HPDE6-E6E7 (cell line): ENCODE data around the gene VPS13D.

ENCODE experiments used
- DNase-seq: peaks from one replicate; pipeline ENCODE4 v3.0.0; 2011; ENCODE audit warnings: missing footprints; ENCODE audit errors: extremely low spot score

The VPS13D gene

DNA sequence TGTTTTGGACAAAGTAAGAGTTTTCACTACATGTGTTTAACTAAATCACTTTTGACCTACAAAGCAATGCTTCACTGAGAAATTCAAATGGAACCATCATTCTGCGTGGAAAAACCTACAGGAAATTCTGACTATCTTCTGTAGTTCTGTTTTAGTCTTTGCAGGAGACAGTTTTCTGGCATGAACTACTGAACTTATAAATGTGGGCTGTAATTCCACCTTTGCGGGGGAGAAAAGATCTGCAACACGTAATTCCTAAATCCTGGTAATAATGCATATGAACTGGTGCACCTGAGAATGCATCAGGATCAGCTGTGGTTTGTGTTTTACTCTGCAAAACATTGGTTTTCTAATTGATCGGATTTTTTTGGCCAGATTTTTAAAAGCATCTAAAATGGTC lies 106.0 kb downstream of the VPS13D start:
- DNase-seq: no peak

DNA sequence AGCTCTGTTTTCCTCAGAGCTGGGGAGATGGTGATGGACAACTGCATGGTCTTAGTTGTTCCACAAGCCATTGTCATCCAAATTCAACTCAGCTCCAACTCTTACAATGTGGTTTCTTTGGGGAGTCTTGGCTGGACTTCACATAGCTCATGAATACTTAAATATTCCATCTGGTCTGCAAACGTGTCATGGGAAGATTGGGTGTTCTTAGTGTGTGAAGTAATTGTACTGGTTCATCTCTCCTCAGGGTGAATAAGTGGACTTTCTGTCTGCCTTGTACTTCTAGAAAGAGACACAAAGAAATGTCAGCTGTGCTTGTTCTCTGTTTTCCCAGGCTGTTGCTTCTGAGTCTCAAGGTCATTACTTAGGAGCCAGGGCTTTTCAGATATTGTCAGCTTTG lies 106.6 kb downstream of the VPS13D start:
- no peak for DNase-seq

DNA sequence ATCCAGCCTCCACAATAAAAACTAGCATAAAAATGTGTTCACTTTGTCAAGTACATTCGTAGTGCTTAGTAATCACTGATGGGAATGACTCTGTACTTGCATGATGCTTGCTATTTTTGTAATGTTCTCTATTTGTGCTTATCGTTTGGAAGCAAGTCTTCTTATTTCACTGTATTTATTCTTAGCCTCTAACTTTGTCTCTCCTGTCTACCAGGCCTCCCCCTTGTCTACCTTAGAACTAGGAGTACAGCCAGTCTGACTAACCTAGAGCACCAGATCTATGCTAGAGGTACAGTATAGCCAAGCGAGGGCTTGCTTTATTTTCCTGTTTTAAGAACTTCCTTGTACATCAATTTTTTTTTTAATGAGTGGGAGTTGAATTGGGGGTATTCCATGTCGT lies 108.2 kb downstream of the VPS13D start:
- DNase-seq: no peak

DNA sequence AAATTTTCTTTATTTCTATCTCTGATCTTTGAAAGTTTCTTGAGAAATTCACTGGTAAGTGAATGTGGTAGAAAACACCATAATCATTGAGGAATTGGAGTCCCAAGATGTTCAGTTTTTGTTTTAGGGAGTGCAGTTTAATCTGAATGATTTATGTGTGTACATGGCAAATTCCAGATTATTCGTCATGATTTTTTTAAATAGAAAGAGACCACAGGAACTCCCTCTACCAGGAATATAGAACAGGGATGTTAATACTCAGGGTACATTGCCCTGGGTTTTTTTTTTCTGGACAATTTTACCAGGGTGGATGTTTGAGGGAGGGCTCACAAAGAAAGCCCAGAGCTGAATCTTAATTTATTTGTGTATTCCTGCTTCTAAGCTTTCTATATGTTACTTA lies 109.0 kb downstream of the VPS13D start:
- DNase-seq: no peak

DNA sequence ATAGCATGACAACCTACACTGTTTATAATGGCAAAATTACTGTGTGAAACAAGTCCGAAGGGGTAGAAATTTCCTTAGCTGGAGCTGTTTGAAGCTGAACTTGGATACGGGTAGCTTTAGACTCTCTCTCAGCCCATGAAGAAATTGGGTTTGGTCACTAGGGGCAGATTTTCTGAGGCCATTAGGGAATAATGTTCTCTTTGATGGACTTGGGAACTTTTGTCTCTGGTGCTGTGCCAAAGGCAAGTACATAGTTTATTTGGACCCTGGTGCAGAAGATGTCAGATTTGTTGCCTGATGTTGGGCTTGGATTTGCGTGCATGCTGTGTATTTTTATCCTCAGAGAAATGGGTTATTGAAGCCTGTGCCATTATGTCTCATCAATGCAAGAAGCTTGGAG lies 109.6 kb downstream of the VPS13D start:
- no peak for DNase-seq

DNA sequence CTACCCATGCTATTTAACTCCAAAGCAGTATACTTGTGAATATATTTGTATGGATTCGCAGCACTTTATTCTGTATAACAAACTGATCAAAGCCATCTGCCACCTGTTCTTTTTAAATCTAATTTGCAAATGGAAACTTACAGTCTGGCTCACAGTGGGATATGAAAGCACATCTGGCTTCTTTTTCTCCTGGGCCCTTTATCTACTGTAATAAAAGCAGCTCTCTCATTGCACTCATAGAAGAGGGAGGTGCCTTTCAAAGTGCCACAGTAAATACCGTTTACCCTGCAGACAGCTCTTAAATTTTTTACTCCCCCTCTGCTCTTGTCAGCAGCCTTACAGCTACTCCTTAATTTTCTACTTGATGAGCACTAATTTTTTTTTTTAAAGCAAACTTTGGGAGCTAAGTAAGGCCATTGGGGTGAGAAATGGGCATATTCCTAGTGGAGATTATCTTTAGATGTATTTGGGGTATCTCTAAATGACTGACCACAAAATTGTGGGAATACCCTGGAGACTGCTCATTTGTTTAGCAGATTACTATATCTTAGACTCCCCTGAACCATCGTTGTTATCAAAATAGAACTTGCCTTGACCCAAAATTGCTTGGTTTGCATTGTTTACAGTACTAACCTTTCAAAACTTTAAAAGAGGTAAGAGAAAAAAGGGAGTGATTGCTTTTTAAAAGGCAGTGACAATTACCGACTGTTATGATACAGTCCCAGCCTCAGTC lies 110.1 kb downstream of the VPS13D start:
- no peak for DNase-seq

DNA sequence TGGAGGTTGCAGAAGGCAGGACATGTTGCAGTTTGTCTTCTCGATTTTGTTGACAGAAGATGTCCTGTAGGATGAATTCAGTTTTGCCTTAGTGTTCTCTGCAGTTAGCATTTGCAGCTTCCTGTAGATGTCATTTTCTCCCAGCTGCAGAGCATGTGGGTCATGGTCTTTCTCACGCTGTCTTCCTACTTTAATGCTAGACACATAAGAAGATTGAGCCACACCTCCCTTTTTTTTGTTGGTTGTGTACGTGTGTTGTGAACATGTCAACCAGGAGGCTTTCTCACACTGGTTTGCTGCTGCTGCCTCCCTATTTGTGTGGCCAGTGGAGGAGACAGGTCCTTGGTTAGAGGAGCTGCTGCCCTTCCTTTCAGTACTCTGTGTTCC lies 110.7 kb downstream of the VPS13D start:
- DNase-seq: no peak

DNA sequence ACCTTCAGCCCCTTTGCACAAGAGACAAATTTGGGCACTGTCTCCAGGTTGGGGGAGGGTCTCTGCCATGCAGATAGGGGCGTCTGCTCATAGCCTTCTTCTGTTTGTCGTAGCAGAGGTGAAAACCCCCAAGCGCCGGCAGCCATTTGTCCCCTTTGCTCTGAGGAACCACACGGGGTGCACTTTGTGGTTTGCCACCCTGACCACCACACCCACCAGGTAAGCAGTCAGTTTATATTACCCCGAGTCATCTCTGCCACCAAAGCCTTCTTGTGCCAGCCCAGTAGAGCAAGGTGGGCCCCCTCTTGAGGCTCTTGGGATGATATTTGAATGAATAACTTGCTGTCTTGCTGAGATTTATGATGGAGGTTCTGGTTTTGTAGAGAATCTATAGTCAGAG lies 111.8 kb downstream of the VPS13D start:
- no peak for DNase-seq

DNA sequence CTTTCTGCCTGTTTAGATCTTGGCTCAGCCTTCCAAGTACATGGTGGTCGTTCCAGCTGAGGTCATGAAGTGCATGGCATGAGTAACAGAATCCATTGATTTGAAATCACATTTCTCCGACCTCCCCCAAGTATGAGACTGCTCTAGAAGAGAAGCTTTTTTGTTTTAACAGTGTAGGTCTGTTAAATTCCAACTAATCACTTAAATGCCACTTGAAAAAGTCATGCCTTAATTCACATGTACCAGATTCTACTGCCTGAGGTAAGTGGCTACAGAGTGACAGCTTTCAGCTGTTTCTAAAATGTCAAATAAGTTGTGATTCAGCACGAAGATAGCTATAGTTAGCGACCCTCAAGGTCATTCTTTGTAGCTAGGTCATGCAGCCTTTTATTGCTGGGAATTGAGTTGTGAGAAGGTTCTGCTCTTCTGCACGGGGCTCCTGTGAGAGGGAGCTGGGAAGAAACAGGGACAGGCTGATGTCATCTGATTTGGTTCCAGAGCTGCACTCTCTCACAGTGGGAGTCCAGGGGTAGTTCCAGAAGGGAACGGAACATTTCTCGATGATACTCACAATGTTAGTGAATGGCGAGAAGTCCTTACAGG lies 112.7 kb downstream of the VPS13D start:
- no peak for DNase-seq

DNA sequence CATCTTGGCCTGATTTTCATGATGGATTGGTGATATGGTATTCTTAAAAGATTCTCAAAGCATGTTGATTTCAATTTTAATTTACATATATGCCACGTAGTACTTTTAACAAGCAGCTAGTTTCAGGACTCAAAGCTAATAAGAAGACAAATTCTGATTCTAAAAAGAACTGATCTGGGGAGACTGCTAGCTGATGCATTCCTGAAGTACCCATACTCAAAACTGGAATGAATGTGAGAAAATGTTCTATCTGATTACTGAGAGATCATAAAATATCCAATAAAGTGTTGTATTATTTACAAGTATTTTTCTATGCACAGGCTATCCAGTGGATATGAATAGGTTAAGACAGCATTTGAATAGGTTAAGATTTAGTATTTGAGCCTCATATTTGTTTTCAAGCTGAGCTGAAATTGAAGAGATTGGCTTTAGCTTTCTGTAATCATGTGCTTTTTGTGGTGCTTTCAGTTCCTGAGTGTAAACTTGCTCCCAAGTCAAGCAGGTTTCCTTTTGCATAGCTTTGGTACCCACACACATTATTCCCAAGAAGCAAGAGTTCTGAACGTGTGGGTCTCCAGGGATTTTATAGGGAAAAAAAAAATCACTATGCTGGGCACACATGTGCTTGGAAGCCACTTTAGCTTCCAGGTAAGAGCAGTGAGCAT lies 114.1 kb downstream of the VPS13D start:
- no peak for DNase-seq

DNA sequence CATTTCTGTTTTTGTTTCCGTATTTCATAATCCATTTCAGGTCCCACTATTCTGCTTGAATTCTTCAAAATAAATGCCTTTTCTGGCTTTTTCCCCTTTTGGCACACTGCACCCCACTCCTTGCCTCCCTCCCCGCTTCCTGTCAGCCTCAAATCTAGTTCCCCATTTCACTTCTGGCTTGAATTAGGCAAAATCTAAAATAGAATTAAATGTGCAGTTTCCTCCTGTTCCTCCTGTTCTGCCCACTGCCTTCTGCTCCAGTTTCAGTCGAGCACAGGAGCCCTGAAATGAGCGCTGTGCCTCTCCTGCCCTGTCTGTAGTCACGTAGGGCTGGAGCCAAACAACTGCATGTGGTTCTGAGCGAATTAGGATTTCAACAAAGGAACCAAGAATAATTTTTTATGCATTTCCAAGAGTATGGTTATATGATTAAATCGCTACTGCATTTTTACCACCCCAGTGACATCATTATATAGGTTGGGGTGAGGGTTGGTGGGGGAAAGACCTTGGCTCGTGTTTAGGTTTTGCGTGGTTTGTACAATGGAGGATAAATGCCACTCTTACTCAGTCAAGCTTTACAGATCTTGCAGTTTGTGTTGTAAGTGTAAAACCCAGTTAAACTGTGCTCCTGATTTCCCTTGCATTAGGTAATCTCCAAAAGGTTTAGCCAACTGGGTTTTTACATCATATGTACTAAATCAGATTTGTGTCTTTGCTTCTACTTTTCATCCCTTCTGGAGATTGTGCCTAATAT lies 114.9 kb downstream of the VPS13D start:
- DNase-seq: no peak

DNA sequence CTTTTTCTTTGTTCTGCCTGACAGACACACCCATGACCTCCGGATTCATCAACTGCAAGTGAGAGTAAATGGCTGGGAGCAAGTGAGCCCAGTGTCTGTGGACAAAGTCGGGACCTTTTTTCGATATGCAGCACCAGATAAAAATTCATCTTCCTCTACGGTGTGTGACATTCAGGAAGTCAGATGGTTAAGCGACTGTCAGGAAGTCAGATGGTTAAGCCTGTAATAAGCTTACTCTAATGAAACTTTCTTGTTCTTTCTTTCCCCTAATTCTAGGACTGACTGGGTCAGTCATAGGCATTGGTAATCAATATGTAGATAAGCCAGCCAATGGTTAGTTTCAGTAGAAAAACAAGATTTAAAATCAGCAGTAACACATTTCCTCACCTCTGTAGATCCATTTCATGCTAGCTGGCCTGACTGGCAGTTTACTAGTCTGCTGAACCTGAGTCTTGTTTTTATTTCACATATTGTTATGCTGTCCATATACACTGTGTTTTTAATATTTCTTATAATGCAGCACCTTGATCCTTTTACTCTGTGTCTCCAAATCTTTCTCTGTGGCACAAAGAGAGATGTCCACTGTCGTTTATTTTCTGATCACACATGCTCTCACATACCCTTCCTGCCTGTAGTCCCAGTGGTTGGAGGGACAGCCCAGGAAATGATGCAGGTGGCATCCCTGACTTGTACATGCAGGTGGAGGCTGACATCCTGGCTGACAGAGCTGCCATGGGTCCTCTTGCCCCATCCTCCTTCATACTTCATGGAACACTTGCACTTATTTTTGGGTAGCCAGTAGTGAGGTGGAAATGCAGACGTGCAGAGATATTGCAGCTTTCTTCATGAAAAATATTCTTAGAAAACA lies 115.8 kb downstream of the VPS13D start:
- no peak for DNase-seq

DNA sequence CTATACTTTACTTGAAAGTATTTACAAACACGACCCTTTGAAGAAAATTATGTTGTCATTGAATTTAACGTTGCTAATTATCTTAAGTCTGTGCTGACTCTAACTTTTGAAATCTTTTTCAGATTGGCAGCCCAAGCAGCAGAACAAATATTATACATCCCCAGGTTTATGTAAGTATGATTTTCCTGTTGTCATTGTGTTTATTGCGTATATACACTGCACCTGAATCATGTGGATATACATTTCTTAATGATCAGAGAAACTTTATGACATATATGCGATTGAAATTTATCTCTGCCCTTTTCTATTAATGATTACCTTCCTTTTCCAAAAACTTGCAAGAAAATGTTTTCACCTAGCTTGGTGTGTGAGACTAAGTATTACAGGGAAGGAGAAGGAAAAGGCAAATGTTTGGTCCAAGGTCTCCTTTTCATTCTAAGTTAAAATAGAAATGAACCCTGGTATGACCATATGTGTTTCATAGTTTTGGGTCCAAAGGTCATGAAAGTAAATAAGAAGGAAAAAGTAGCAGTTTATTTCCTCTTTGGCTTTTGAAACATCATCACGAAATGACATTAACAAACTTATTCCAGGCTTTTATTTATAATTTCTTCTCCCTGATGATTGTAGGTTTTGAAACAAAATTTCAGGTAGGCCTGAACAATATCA lies 116.8 kb downstream of the VPS13D start:
- no peak for DNase-seq

DNA sequence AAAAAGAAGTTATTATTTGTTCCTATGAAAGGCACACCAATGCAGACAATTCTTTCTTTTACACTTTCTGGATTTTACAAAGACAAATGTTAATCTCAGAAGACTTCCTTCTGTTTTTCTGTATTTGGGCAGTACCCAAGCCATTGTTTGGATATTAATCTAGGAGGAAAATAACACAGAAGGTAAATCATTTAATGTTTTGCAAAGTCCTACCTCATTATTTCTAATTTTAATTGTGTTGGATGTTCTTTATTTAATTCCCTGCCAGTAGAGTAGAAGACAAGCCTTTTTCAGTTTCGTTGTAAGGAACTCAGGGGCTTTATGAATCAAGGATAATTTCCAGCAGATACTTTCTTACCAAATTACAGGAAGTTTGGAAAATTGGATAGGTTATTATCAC lies 118.3 kb downstream of the VPS13D start:
- no peak for DNase-seq

DNA sequence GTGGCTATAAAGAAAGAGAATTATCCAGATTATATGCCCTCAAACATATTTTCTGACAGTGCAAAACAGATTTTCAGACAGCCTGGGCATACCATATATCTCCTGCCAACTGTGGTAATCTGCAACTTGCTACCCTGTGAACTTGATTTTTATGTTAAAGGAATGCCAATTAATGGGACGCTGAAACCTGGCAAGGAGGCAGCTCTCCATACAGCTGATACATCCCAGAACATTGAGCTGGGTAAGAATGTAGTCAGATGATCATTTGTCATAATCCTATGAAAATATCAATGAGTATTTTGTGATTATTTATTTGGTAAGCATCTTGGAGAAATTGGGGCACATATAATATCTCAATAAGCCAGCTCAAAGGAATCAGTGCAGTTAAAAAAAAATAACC lies 124.2 kb downstream of the VPS13D start:
- no peak for DNase-seq

DNA sequence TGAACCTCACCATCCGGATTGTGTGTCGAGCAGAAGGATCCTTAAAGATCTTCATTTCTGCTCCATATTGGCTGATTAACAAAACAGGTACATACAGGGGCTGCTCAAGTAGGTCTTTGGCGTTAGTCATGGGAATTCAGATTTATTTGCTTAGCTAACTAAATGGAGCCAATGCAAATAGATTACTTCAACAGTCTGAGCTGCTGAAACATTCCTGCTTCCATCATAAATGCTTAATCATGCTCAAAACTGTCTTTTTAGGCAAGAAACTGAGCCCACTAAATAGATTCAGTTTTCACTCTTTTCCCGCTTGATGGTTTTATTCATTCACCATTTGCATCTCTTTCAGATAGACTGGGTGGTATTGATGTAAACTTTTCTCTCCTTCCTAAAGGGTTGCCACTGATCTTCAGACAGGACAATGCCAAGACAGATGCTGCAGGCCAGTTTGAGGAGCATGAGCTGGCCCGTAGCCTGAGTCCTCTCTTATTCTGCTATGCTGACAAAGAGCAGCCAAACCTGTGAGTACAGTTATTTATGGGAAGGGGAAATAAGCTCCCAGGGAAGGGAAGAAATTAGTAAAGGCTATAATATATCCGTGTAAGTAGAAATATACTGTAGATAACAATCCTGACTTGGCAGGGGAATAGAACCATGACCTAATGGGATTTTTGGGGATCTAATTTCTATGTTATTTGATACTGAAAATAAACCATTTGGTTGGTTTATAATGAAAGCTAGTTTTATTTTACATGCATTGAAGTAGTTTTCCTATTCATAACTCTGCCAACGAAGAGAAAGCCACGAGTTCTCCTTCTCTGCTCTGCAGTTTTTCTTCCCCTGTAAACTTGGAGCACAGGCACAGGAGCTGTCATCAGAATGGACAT lies 126.4 kb downstream of the VPS13D start:
- DNase-seq: no peak

DNA sequence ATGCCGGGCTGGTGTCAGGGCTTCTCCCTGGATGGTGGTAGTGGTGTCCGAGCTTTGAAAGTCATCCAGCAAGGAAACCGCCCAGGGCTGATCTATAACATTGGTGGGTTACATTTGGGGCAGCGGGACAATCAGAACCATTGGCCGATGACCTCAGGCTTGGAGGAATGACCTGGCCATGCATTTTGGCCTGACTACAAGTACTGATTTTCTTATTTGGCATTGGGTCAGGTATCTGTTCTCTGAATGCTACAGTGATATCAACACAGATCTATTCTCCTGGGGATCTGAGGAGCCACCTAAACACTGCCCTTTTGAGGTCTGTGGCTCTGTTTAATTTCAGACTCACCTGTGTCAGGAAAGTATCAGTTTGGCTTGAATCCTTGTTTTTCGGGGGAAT lies 128.7 kb downstream of the VPS13D start:
- no peak for DNase-seq

DNA sequence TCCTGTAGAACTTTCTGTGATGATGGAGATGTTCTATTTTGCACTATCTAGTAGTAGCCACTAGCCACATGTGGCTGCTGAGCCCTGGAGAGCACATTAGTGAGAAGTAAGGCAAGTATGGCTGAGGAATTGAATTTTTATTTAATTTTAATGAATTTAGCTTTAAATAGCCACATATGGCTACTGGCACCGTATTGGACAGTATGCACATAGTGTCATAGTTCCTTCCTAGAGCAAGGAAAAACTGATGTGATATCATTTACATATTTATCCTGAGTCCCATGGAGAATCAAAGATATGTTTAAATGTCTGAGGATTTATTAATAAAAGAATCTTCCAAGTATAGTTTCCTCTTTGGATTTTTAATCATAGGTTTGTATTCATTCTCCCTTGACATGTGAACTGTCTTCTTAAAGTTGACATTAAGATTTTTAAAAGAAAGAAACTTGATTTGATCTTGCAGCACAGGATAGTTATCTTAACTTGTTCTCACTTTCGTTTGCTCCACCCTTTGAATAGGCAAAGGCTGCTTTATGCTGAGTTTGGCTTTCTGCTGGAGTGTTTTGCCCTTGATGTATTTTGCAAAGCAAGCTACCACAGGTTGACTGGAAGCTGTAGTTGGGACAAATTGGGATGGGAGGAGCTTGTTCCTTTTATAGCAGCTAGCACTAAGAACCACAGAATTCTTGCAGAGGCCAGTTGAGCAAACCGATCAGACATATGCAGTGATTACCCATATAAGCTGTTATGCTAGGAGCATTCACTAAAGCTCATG lies 129.7 kb downstream of the VPS13D start:
- no peak for DNase-seq

DNA sequence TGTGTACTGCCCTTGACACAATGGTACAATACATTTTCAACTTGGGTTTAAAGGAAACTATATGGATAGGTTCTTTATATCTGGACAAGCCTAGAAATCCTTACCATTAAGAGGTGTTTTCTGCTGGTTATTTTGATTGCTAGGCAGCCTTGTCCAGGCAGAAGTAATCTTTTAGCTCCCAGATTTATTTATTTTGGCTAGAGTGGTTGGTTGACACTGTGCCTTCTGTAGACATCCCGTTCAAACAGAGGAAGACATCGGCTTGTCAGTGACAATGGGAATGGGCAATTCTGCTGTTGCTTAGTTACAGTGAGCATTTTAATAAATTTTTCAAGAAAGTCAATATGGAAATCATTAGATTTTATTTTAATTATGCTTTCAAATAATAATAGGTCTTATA lies 138.8 kb downstream of the VPS13D start:
- DNase-seq: no peak
